D721Med (cell line): ENCODE data around the gene PLCG2.

Experiments
- DNase-seq: peaks from one replicate; pipeline ENCODE4 v3.0.0; 2011; ENCODE audit warnings: low spot score; ENCODE audit not compliant: insufficient read length
- FAIRE-seq: peaks from 2 replicates; lab custom pipeline; 2011; peaks lifted over from hg19 to GRCh38; lab: Jason Lieb, UNC
- CTCF ChIP-seq: IDR thresholded peaks from 2 replicates; pipeline ENCODE4 v1.5.1; 2012; ENCODE audit warnings: mild to moderate bottlenecking, control low read depth; ENCODE audit not compliant: insufficient read depth; ENCODE audit errors: missing control alignments

Gene PLCG2

GRCh38 chr16:81987121-81987520 is 208.0 kb downstream of the PLCG2 start:
- DNase-seq (no peak), FAIRE-seq (no peak)
- no peak for TF ChIP-seq CTCF

GRCh38 chr16:81987706-81988105 is 208.6 kb downstream of the PLCG2 start:
- FAIRE-seq (no peak), DNase-seq (no peak)
- TF ChIP-seq CTCF: no peak

- no peak for FAIRE-seq
- no peak for DNase-seq
- no peak for TF ChIP-seq CTCF
Observed at GRCh38 chr16:81992859-81993258, 213.8 kb downstream of the PLCG2 start.

GRCh38 chr16:81994485-81994884 is 215.4 kb downstream of the PLCG2 start:
- no peak for DNase-seq
- peak; percentile 9 for TF ChIP-seq CTCF
- no peak for FAIRE-seq

GRCh38 chr16:81995651-81996050 is 216.6 kb downstream of the PLCG2 start:
- no peak for TF ChIP-seq CTCF
- DNase-seq (no peak), FAIRE-seq (no peak)

GRCh38 chr16:81996664-81997509 is 217.8 kb downstream of the PLCG2 start:
- DNase-seq (no peak), FAIRE-seq (no peak)
- TF ChIP-seq CTCF: no peak

GRCh38 chr16:81997738-81998137 is 218.6 kb downstream of the PLCG2 start:
- TF ChIP-seq CTCF: no peak
- FAIRE-seq (no peak), DNase-seq (no peak)
